ENCODE results near the gene EXOC2.

The EXOC2 gene

GRCh38 chr6:513961-514360 lies 179.0 kb downstream of the EXOC2 start:
- no peak for DNase-seq

- DNase-seq: no peak
Observed at GRCh38 chr6:513058-513457, 179.9 kb downstream of the EXOC2 start.

GRCh38 chr6:511488-512137 lies 181.3 kb downstream of the EXOC2 start:
- no peak for DNase-seq

GRCh38 chr6:509676-510075 lies 183.3 kb downstream of the EXOC2 start:
- no peak for DNase-seq

GRCh38 chr6:508614-509013 lies 184.3 kb downstream of the EXOC2 start:
- no peak for DNase-seq

- no peak for DNase-seq
Observed at GRCh38 chr6:508006-508405, 184.9 kb downstream of the EXOC2 start.

- no peak for DNase-seq
Observed at GRCh38 chr6:506920-507622, 185.9 kb downstream of the EXOC2 start.

GRCh38 chr6:506508-506907 lies 186.4 kb downstream of the EXOC2 start:
- DNase-seq: no peak

GRCh38 chr6:505374-505773 lies 187.6 kb downstream of the EXOC2 start:
- DNase-seq: no peak

GRCh38 chr6:504446-504980 lies 188.4 kb downstream of the EXOC2 start:
- DNase-seq: no peak

- no peak for DNase-seq
Observed at GRCh38 chr6:503610-504362, 189.2 kb downstream of the EXOC2 start.

GRCh38 chr6:502761-503160 lies 190.2 kb downstream of the EXOC2 start:
- no peak for DNase-seq

GRCh38 chr6:501891-502601 lies 190.9 kb downstream of the EXOC2 start:
- DNase-seq: no peak

GRCh38 chr6:499617-500016 lies 193.3 kb downstream of the EXOC2 start:
- DNase-seq: no peak

- no peak for DNase-seq
Observed at GRCh38 chr6:498795-499231, 194.1 kb downstream of the EXOC2 start.

- no peak for DNase-seq
Observed at GRCh38 chr6:497258-497657, 195.7 kb downstream of the EXOC2 start.

- DNase-seq: no peak
Observed at GRCh38 chr6:496649-497048, 196.3 kb downstream of the EXOC2 start.

- DNase-seq: no peak
Observed at GRCh38 chr6:494394-494793, 198.5 kb downstream of the EXOC2 start.

- DNase-seq: no peak
Observed at GRCh38 chr6:493840-494239, 199.1 kb downstream of the EXOC2 start.

- no peak for DNase-seq
Observed at GRCh38 chr6:492816-493414, 200.0 kb downstream of the EXOC2 start.

- DNase-seq: peak; percentile 4
Observed at GRCh38 chr6:492178-492577, 200.8 kb downstream of the EXOC2 start.

- no peak for DNase-seq
Observed at GRCh38 chr6:491233-491632, 201.7 kb downstream of the EXOC2 start.
